ENCODE data around the gene DHRS4L2.
"Not testable (repeated sequence)": the region's sequence is repeated elsewhere in the genome, so short reads cannot be mapped to it uniquely, and the experiment has no call there.

GRCh38 chr14:23989734-23990445, 1.2 kb downstream of the DHRS4L2 start:
- TF ChIP-seq CTCF (optimal IDR thresholded peaks at IDR 0.05 in 1 of 3, IDR thresholded peaks at IDR 0.05 in 1 of 3, conservative IDR thresholded peaks at IDR 0.05 in 1 of 3; ENCODE audit: extremely low read depth in 1 of 3, insufficient read depth in 2 of 3, low read length in 3 of 3); EZH2 (IDR thresholded peaks at IDR 0.05; ENCODE audit: low read length): not testable (repeated sequence)

Data from keratinocyte (primary cell).